HUES6 (cell line): ENCODE data around the gene TUFM.
"Not testable (repeated sequence)": the region's sequence is repeated elsewhere in the genome, so short reads cannot be mapped to it uniquely, and the experiment has no call there.

Experiments used
- H3K27ac ChIP-seq: 2 replicates; pipeline ENCODE4 v1.7.0; 2013; ENCODE audit warnings: low read depth, mild to moderate bottlenecking, low read length, inconsistent platforms
- H3K27me3 ChIP-seq: 2 replicates; pipeline ENCODE4 v1.6.1; 2013; ENCODE audit warnings: low read length; ENCODE audit not compliant: control insufficient read depth, insufficient read depth
- H3K36me3 ChIP-seq: 2 replicates; pipeline ENCODE4 v1.6.1; 2013; ENCODE audit warnings: low read length; ENCODE audit not compliant: control insufficient read depth, insufficient read depth
- H3K4me1 ChIP-seq: 2 replicates; pipeline ENCODE4 v1.6.1; 2013; ENCODE audit warnings: low read length; ENCODE audit not compliant: control insufficient read depth, insufficient read depth
- H3K4me3 ChIP-seq: 2 replicates; pipeline ENCODE4 v1.5.1; 2013; ENCODE audit warnings: low read depth, low read length
- H3K9ac ChIP-seq: one replicate; pipeline ENCODE4 v1.6.1; 2013; ENCODE audit warnings: mild to moderate bottlenecking, low read length
- H3K9me3 ChIP-seq: 2 replicates; pipeline ENCODE4 v1.6.1; 2013; ENCODE audit warnings: low read depth, low read length; ENCODE audit not compliant: control insufficient read depth, insufficient read depth

Gene TUFM

DNA sequence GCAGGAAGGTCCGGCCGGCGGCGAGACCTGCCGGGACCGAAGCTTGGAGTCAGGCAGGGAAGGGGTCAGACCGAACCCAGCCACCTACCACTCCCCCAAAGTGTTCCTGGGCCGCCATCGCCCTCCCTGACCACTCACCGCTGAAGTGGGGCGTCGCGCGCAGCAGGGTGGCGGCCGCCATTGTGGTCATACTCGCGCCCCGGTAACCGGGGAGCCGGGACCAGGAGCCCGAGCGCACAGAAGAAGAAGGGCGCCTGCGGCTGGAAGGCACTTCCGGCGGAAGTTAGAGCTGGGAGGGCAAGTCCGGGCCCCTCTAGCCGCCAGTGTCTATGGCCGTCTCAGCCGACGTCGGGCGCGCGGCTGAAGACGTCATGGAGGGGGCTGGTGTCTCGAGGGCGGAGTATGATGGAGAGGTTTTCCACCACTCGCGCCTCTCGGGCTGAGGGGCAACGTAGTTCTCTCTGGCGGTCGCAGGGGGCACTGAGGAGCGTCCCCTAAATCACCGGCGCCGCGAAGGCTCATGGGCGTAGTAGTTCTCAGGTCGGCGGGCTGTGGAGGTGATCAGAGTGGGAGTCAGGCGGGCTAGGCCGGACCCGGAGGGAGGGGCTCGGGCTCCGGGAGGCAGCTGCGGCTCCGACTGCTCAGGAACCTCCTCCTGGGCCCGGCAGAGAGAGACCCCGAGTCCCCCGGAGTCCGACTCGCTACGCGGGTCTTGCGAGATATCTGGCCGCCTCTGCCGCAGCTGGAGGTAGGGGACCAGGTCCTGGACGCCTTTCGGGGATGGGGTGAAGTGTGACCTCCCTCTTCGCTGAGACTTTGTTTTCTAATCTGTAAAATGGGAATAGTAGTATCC, at the start of gene TUFM:
TSS of gene TUFM (minus strand) at position 269 of the 853 bp plus-strand sequence. CDS start at position 190, 79 bp downstream.
- Histone ChIP-seq H3K9me3 (no peaks in the 10 kb centered on the region), H3K9ac (peak within 1 kb of the TSS; percentile 95), H3K27me3 (no peaks in the 10 kb centered on the region), H3K4me1 (peaks cover 4% of the 10 kb centered on the region), H3K36me3 (peaks cover 35% of the 10 kb centered on the region), H3K27ac (peak within 1 kb of the TSS; percentile 87), H3K4me3 (peak within 1 kb of the TSS; percentile 96)

- no peak overlapping the region for H3K27ac ChIP-seq
- H3K9ac ChIP-seq = no peak overlapping the region
- no peaks in the 10 kb centered on the region for H3K9me3 ChIP-seq
- no peaks in the 10 kb centered on the region for H3K27me3 ChIP-seq
- no peaks in the 10 kb centered on the region for H3K36me3 ChIP-seq
- no peaks in the 10 kb centered on the region for H3K4me1 ChIP-seq
- no peak overlapping the region for H3K4me3 ChIP-seq
Measured at GRCh38 chr16:28895609-28896008, 49.5 kb upstream of the TUFM start.

GRCh38 chr16:28893291-28893690, 47.1 kb upstream of the TUFM start:
- Histone ChIP-seq H3K27me3 (no peaks in the 10 kb centered on the region), H3K4me1 (no peaks in the 10 kb centered on the region), H3K4me3 (no peak overlapping the region), H3K36me3 (no peaks in the 10 kb centered on the region), H3K27ac (no peak overlapping the region), H3K9me3 (no peaks in the 10 kb centered on the region), H3K9ac (no peak overlapping the region)

GRCh38 chr16:28891964-28892890, 46.1 kb upstream of the TUFM start:
- Histone ChIP-seq H3K27me3 (no peaks in the 10 kb centered on the region), H3K4me3 (no peak overlapping the region), H3K27ac (no peak overlapping the region), H3K36me3 (no peaks in the 10 kb centered on the region), H3K9me3 (no peaks in the 10 kb centered on the region), H3K9ac (no peak overlapping the region), H3K4me1 (no peaks in the 10 kb centered on the region)

DNA sequence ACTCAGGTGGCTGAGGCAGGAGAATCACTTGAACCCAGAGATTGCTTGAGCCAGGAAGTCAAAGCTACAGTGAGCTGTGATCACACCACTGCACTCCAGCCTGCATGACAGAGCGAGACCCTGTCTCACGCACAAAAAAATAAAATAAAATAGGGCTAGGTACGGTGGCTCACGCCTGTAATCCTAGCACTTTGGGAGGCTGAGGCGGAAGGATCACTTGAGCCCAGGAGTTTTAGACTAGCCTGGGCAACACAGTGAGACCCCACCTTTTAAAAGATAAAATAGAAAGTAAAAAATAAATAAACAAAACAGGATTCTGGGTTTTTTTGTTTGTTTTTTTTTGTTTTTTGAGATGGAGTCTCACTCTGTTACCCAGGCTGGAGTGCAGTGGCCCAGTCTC, 44.2 kb upstream of the TUFM start:
- H3K27me3 ChIP-seq, H3K36me3 ChIP-seq, H3K9ac ChIP-seq, H3K27ac ChIP-seq, H3K4me3 ChIP-seq, H3K4me1 ChIP-seq, H3K9me3 ChIP-seq: not testable (repeated sequence)

DNA sequence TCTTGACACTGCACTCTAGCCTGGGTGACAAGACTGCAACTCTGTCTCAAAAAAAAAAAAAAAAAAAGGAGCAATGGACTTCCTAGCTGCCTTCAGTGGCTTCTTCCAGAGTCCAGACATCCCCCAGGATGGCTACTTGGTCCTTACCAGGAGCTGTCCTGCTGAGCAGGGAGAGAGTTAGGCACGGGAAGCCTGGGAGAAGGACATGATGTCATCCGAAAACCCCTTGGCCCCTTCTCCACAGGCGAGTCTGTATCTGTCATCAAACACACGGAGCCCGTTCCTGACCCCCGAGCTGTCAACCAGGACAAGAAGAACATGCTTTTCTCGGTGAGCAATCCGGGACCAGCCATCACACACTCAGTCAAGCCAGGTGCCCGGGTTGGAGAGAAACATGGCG, 40.8 kb upstream of the TUFM start:
- no peaks in the 10 kb centered on the region for H3K27me3 ChIP-seq
- H3K27ac ChIP-seq = no peak overlapping the region
- no peaks in the 10 kb centered on the region for H3K9me3 ChIP-seq
- H3K36me3 ChIP-seq = no peaks in the 10 kb centered on the region
- H3K9ac ChIP-seq = no peak overlapping the region
- H3K4me1 ChIP-seq = peaks cover 17% of the 10 kb centered on the region
- no peak overlapping the region for H3K4me3 ChIP-seq

DNA sequence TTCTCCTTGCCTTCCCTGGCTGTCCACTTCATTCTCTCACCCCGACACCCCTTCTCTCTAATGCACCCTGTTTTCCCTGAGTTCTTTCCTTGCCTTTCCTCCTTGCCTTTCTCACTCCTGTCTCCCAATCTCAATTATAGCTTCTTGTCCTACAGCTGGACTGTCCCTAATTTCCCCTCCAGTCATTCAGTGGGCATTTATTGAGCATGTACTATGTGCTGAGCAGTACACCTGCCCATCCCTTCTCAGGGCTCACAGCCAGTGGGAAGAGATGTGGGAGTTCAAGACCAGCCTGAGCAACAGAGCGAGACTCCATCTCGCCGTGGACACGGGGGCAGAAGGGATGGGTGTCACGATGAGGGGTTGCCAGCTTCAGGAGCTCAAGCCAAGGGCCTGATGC, 37.9 kb upstream of the TUFM start:
- Histone ChIP-seq H3K9ac (no peak overlapping the region), H3K27me3 (peaks cover 10% of the 10 kb centered on the region), H3K4me1 (peaks cover 26% of the 10 kb centered on the region), H3K27ac (no peak overlapping the region), H3K9me3 (no peaks in the 10 kb centered on the region), H3K36me3 (no peaks in the 10 kb centered on the region), H3K4me3 (no peak overlapping the region)

DNA sequence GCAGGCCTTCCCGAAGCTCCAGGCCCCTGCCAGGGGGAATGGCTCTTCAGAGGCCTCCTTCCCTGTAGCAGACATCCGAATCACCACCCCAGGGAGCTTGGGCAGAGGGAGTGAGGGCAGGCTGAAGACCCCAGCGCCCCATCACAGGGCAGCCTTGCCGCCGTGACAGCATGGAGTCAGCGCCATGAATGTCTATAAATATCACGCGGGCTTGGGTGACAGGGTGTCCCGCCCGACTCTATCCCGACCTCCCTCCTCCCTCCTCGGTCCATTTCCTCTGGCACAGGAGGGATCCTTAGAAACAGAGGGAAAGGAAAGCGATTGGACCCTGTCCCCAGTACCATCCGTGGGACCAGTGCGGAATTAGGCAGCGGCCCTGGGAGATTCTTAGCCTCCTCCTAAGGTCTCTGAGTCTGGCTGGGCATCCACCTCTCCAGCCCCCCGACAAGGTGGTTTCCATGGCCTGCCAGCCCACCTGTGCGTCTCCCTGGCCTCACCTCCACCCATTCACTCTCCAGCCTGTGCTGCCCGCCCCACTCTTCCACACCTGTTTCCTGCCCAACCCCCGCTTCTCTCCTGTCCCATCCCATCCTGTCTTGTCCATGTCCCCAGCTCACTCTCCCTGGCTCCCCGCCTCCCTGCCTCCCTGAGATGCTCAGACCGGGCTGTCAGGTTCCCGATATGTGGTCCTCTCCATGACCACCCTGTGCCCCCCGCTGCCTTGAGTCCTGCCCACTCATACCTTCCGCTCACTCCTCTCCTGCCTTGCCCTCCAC, 37.3 kb upstream of the TUFM start:
- Histone ChIP-seq H3K9ac (peak overlapping the region; percentile 13), H3K36me3 (no peaks in the 10 kb centered on the region), H3K27ac (no peak overlapping the region), H3K9me3 (no peaks in the 10 kb centered on the region), H3K27me3 (peaks cover 10% of the 10 kb centered on the region), H3K4me3 (no peak overlapping the region), H3K4me1 (peaks cover 30% of the 10 kb centered on the region)

GRCh38 chr16:28882551-28883160, 36.5 kb upstream of the TUFM start:
- no peak overlapping the region for H3K9ac ChIP-seq
- peaks cover 36% of the 10 kb centered on the region for H3K4me1 ChIP-seq
- no peaks in the 10 kb centered on the region for H3K36me3 ChIP-seq
- H3K27me3 ChIP-seq = peaks cover 10% of the 10 kb centered on the region
- no peaks in the 10 kb centered on the region for H3K9me3 ChIP-seq
- H3K4me3 ChIP-seq = no peak overlapping the region
- no peak overlapping the region for H3K27ac ChIP-seq

- H3K9me3 ChIP-seq, H3K9ac ChIP-seq, H3K36me3 ChIP-seq, H3K27ac ChIP-seq, H3K4me3 ChIP-seq: not testable (repeated sequence)
- Histone ChIP-seq H3K27me3 (peaks cover 10% of the 10 kb centered on the region), H3K4me1 (peaks cover 45% of the 10 kb centered on the region)
Measured at GRCh38 chr16:28881565-28881964, 35.4 kb upstream of the TUFM start.
